Cerebellar cortex (tissue), 1 donor: ENCODE data around the gene FRG2.
"Not testable (repeated sequence)": the region's sequence is repeated elsewhere in the genome, so short reads cannot be mapped to it uniquely, and the experiment has no call there.

Experiments used
- DNase-seq: peaks from one replicate; pipeline ENCODE4 v3.0.0-alpha.2; 2015; ENCODE audit warnings: low spot score

Gene FRG2

DNA sequence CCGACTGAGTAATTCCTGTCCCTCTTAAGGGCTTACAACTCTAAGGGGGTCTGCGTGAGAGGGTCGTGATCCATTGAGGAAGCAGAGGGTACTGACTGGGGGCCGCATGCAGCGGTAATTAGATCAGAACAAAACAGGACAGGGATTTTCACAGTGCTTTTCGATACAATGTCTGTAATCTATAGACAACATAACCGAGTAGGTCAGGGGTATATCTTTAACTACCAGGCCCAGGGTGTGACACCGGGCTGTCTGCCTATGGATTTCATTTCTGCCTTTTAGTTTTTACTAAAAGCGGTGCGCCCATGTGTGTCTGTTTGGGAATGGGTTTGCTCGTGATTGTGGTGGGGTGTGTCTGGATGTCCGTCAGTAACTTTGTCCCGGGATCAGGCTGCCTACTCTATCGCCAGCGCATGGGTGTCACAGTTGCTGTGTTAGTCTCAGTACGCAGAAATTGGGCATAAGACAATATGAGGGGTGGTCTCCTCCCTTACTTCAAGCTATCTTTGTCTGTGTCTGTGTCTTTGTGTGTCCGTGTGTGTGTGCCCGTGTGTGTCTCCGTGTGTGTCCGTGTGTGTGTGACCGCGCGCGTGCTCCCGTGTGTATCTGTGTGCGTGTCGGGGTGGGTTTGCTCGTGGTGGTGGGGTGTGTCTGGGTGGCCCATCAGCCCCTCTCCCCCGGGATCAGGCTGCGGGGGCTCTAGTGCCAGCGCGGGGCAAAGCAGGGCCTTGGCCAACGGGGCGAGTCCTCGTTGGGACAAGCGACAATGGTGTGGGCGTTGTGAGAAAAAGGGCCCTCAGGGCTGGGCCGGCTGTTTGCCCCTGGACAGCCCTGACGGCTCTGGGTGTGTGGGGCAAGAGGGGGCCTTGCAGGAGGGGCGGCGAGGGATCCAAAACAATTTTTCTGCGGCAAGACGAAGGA is 10.4 kb downstream of the FRG2 start:
- DNase-seq, result no peak

GRCh38 chr4:190015538-190016368 is 11.3 kb downstream of the FRG2 start:
- no peak for DNase-seq

DNA sequence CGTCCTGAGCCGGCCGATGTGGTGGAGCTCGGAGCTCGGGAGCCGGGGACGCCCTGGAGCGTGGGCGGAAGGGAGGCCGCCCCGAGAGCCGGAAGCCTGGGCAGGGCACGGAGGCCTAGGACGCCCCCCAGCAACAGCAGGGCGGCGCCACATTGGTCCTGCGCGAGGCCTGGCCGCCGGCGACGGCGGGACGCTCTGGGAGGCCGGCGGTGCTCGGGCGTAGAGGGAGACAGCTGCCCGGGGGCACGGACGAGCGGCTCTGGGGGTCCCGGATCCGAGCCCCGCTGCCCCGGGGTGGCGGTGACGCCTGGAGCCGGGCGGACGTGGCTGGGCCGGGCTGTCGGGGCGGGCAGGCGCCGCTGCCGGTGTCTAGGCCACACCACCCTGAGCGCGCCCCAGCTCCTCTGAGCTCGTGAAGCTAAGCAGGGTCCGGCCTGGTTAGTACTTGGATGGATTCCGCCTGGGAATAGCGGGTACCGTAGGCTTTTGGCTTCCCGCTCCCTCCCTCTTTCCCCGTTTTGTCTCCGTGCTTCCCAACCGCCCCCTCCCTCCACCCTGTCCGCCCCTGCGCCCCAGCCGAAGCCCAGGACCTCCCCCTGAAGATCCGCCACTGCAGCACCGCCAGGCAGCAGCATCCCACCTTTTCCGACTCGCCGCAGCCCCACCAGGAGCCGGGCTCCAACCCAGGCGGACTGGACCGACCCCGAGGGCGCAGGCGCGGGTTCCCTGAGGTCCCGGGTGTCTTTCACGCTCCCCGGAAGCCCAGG is 12.1 kb downstream of the FRG2 start:
- DNase-seq, result no peak

- not testable (repeated sequence) for DNase-seq
Measured at GRCh38 chr4:189989941-189990340, 37.1 kb downstream of the FRG2 start.

DNA sequence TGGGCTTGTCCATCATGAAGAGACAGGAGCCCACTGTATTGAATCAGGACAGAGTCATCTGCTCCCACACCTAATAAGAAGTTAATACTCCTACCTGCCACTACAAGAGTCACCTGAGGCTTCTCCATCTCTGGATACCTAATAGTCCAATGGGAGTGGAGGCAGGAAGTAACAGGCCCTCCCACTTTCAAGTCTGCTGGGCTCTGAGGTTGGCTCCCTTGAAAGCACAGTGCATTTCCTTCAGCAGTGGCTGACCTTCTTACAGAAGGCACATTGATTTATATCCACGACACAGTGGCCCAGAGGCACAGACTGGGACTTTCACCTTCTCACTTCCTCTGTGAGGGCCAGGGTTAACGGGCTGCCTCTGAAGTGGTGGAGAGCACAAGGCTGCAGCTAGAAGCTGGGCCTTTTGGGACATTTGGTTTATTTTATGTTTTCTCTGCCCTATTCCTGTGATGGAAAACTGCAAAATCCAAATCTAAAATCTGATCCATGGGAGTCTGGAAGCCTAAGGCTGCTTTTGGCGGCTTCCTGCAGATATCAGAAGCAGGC is 38.1 kb downstream of the FRG2 start:
- no peak for DNase-seq

GRCh38 chr4:189985651-189986243 is 41.3 kb downstream of the FRG2 start:
- not testable (repeated sequence) for DNase-seq

DNA sequence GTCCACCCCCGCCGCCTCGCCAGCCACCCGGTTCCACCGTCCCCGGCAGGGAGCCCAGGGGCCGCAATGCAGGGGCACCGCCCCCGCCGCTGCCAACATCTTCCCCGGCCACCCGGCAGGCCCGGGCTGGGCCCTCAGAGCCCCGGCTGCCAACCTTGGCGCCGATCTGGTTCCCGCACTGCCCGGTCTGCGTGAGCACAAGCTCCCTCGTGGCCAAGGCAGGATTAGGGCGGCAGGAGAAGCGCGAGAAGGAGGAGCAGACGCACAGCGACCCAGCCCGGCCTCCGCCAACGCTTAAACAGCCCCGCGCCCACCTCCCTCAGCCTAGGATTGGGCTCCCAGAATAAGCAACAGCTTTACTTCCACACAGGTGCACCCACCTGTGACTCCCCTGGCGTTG is 42.4 kb downstream of the FRG2 start:
- not testable (repeated sequence) for DNase-seq

DNA sequence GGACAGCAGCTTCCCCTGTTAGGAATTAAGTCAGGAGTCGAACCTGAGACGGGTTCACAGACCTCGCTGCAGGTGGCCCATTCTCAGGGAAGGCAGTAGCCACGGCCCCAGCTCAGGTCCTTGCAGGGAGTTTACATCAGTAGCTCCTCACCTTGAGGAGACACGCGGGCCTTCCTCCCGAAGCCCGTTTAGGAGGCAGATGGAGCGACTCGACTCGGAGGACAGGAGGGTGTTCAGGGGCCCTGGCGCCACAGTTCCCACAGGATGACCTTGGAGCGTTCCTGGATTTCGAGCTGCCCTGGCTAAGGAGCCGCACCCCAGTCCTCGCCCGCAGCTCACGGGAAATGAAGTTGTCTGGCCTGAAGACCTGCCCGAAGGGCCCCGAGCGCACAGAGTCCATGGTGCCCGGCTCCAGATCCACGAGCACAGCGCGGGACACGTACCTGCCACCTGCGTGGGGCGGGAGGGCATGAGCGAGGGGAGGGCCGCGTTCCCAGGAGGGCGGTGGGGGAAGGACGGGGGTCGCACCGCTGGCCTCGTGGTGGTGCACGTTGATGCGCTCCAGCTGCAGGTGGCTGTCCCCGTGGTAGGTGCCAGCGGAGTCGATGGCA is 43.0 kb downstream of the FRG2 start:
- not testable (repeated sequence) for DNase-seq

- no peak for DNase-seq
Measured at GRCh38 chr4:189981970-189982369, 45.1 kb downstream of the FRG2 start.

- peak; percentile 14 for DNase-seq
Measured at GRCh38 chr4:189980292-189980691, 46.8 kb downstream of the FRG2 start.

GRCh38 chr4:189979196-189980047 is 47.6 kb downstream of the FRG2 start:
- peak; percentile 6 for DNase-seq
